Measurements from ENCODE around the gene CNTNAP2.

- TF ChIP-seq CTCF (conservative IDR thresholded peaks at IDR 0.05; ENCODE audit: low read depth, low read length): no peak
- no peak for TF ChIP-seq SMC3 (IDR thresholded peaks at IDR 0.05; ENCODE audit: low read depth, low read length)
- no peak for TF ChIP-seq NFE2L2 (IDR thresholded peaks at IDR 0.05; ENCODE audit: low read depth, low read length)
- no peak for TF ChIP-seq POLR2A (IDR thresholded peaks at IDR 0.05; ENCODE audit: low read depth, low read length)
- TF ChIP-seq CHD1 (IDR thresholded peaks at IDR 0.05; ENCODE audit: low read depth, low read length): no peak
- TF ChIP-seq, protein P1, sequence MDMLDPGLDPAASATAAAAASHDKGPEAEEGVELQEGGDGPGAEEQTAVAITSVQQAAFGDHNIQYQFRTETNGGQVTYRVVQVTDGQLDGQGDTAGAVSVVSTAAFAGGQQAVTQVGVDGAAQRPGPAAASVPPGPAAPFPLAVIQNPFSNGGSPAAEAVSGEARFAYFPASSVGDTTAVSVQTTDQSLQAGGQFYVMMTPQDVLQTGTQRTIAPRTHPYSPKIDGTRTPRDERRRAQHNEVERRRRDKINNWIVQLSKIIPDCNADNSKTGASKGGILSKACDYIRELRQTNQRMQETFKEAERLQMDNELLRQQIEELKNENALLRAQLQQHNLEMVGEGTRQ (IDR thresholded peaks at IDR 0.05; ENCODE audit: low read depth, low read length): no peak
- TF ChIP-seq RCOR1 (IDR thresholded peaks at IDR 0.05; ENCODE audit: insufficient replicate concordance, low read length): no peak
- no peak for TF ChIP-seq BHLHE40 (IDR thresholded peaks at IDR 0.05; ENCODE audit: low read depth, low read length)
- TF ChIP-seq MAZ (IDR thresholded peaks at IDR 0.05; ENCODE audit: borderline replicate concordance, low read depth, low read length): no peak
- TF ChIP-seq RAD21 (IDR thresholded peaks at IDR 0.05; ENCODE audit: low read length): no peak
- TF ChIP-seq, protein P2, sequence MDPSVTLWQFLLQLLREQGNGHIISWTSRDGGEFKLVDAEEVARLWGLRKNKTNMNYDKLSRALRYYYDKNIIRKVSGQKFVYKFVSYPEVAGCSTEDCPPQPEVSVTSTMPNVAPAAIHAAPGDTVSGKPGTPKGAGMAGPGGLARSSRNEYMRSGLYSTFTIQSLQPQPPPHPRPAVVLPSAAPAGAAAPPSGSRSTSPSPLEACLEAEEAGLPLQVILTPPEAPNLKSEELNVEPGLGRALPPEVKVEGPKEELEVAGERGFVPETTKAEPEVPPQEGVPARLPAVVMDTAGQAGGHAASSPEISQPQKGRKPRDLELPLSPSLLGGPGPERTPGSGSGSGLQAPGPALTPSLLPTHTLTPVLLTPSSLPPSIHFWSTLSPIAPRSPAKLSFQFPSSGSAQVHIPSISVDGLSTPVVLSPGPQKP (IDR thresholded peaks at IDR 0.05; ENCODE audit: borderline replicate concordance, low read depth, low read length): no peak
- no peak for TF ChIP-seq FOS (IDR thresholded peaks at IDR 0.05; ENCODE audit: low read depth, low read length)
Observed at GRCh38 chr7:146788008-146788407, 671.4 kb downstream of the CNTNAP2 start.
